RWPE2 (cell line): ENCODE measurements around the gene TRUB2.

ENCODE experiments used
- ATAC-seq: fragments of 200-7000 bp; cut with Tn5 transposase; 3 replicates; pipeline ENCODE4 v1.9.1; 2021; ENCODE audit warnings: low read depth
- DNase-seq: peaks from one replicate; pipeline ENCODE4 v3.0.0-alpha.2; 2020; ENCODE audit warnings: low spot score
- H3K27ac ChIP-seq: fragments of 450-650 bp; 2 replicates; pipeline ENCODE4 v1.5.1; 2017; ENCODE audit warnings: mild to moderate bottlenecking; ENCODE audit not compliant: poor library complexity, severe bottlenecking
- H3K27me3 ChIP-seq: fragments of 250-450 bp; sonication (Bioruptor Pico); 2 replicates; pipeline ENCODE4 v1.5.1; 2021; ENCODE audit warnings: mild to moderate bottlenecking, moderate library complexity; ENCODE audit not compliant: insufficient read depth, poor library complexity, severe bottlenecking
- H3K36me3 ChIP-seq: fragments of 250-450 bp; sonication (Bioruptor Pico); 2 replicates; pipeline ENCODE4 v1.5.1; 2020; ENCODE audit warnings: low read depth, mild to moderate bottlenecking, moderate library complexity
- H3K4me1 ChIP-seq: fragments of 250-450 bp; sonication (Bioruptor Pico); 2 replicates; pipeline ENCODE4 v1.5.1; 2021; ENCODE audit warnings: mild to moderate bottlenecking, moderate library complexity; ENCODE audit not compliant: insufficient read depth, poor library complexity, severe bottlenecking
- H3K4me3 ChIP-seq: fragments of 250-450 bp; sonication (Bioruptor Pico); 2 replicates; pipeline ENCODE4 v1.5.1; 2021; ENCODE audit warnings: mild to moderate bottlenecking, moderate library complexity; ENCODE audit not compliant: severe bottlenecking
- H3K9me3 ChIP-seq: fragments of 250-450 bp; sonication (Bioruptor Pico); 2 replicates; pipeline ENCODE4 v1.5.1; 2021; ENCODE audit warnings: mild to moderate bottlenecking, moderate library complexity; ENCODE audit not compliant: severe bottlenecking
- CTCF ChIP-seq: fragments of 450-650 bp; IDR thresholded peaks from one replicate; pipeline ENCODE4 v1.5.1; 2017; ENCODE audit warnings: mild to moderate bottlenecking, moderate library complexity; ENCODE audit not compliant: poor library complexity, severe bottlenecking

TRUB2 gene

GRCh38 chr9:128316421-128316820, 5.8 kb downstream of the TRUB2 start:
- Histone ChIP-seq H3K4me3 (no peak overlapping the region), H3K9me3 (no peaks in the 10 kb centered on the region), H3K27me3 (no peaks in the 10 kb centered on the region), H3K27ac (no peak overlapping the region), H3K4me1 (no peaks in the 10 kb centered on the region), H3K36me3 (peaks cover 48% of the 10 kb centered on the region)
- ATAC-seq: no peak
- no peak for DNase-seq
- no peak for TF ChIP-seq CTCF

- TF ChIP-seq CTCF: no peak
- Histone ChIP-seq H3K4me1 (no peaks in the 10 kb centered on the region), H3K9me3 (no peaks in the 10 kb centered on the region), H3K4me3 (no peak overlapping the region), H3K27ac (no peak overlapping the region), H3K27me3 (no peaks in the 10 kb centered on the region), H3K36me3 (peaks cover 53% of the 10 kb centered on the region)
- DNase-seq (no peak), ATAC-seq (no peak)
These were observed 7.5 kb downstream of the TRUB2 start for GRCh38 chr9:128314697-128315096.

- H3K27me3 ChIP-seq: no peaks in the 10 kb centered on the region
- H3K4me3 ChIP-seq: no peak overlapping the region
- peaks cover 49% of the 10 kb centered on the region for H3K36me3 ChIP-seq
- peaks cover 19% of the 10 kb centered on the region for H3K4me1 ChIP-seq
- ATAC-seq (no peak), DNase-seq (no peak)
- no peak overlapping the region for H3K27ac ChIP-seq
- TF ChIP-seq CTCF: no peak
- H3K9me3 ChIP-seq: no peaks in the 10 kb centered on the region
These were observed 11.8 kb downstream of the TRUB2 start for GRCh38 chr9:128310461-128310860.

- no peak for ATAC-seq
- no peaks in the 10 kb centered on the region for H3K27me3 ChIP-seq
- H3K4me1 ChIP-seq: peaks cover 19% of the 10 kb centered on the region
- no peak for TF ChIP-seq CTCF
- no peak overlapping the region for H3K4me3 ChIP-seq
- H3K36me3 ChIP-seq: peaks cover 40% of the 10 kb centered on the region
- DNase-seq: no peak
- no peak overlapping the region for H3K27ac ChIP-seq
- no peaks in the 10 kb centered on the region for H3K9me3 ChIP-seq
These were observed 12.7 kb downstream of the TRUB2 start for GRCh38 chr9:128309551-128309950.

GRCh38 chr9:128304971-128305288, 17.3 kb downstream of the TRUB2 start:
- no peak overlapping the region for H3K4me3 ChIP-seq
- no peaks in the 10 kb centered on the region for H3K9me3 ChIP-seq
- DNase-seq: no peak
- peaks cover 17% of the 10 kb centered on the region for H3K36me3 ChIP-seq
- H3K27me3 ChIP-seq: no peaks in the 10 kb centered on the region
- H3K27ac ChIP-seq: no peak overlapping the region
- TF ChIP-seq CTCF: no peak
- ATAC-seq: no peak
- H3K4me1 ChIP-seq: peaks cover 19% of the 10 kb centered on the region
